Transverse colon (tissue), 3 donors: ENCODE measurements around the gene BMPR2.

Experiments
- CTCF ChIP-seq, 5 experiments: fragments of 200-600 bp in 3 of 5; fragments of 450-650 bp in 2 of 5; sonication (generic) in 3 of 5; IDR thresholded peaks; 1 replicate in 2 of 5; 2 replicates in 3 of 5; pipeline ENCODE4 v1.5.1; 2016 to 2017; ENCODE audit warnings: antibody characterized with exemption in 5 of 5, inconsistent platforms in 3 of 5, mild to moderate bottlenecking in 2 of 5, moderate library complexity in 1 of 5
- POLR2A ChIP-seq: fragments of 450-650 bp; IDR thresholded peaks from one replicate; pipeline ENCODE4 v1.6.1; 2016; ENCODE audit warnings: antibody characterized with exemption, mild to moderate bottlenecking, moderate library complexity

GRCh38 chr2:202508686-202509085 is 132.6 kb downstream of the BMPR2 start:
- no peak for TF ChIP-seq POLR2A
- no peak for TF ChIP-seq CTCF (IDR thresholded peaks at IDR 0.05)
